ENCODE data around the gene EPB41L3.

The EPB41L3 gene

DNA sequence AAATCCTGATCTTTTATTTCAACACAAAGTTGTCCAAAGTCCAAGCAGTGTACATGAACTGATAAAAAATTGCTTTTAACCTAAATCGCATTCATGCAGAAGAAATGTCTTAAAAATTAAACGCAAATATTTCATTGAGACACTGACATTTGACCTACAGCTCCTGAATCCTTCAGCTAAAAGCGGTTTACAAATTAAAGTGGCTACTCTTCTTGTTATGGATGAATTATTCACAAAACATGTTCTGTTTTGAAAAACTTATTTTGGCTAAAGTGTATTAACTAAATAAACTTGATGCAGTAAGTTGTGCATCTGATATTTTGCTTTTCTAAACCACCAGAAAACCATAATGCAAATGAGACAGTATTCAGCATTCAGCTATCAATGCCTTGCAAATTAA, 2.2 kb downstream of the EPB41L3 start:
- TF ChIP-seq, protein P1, sequence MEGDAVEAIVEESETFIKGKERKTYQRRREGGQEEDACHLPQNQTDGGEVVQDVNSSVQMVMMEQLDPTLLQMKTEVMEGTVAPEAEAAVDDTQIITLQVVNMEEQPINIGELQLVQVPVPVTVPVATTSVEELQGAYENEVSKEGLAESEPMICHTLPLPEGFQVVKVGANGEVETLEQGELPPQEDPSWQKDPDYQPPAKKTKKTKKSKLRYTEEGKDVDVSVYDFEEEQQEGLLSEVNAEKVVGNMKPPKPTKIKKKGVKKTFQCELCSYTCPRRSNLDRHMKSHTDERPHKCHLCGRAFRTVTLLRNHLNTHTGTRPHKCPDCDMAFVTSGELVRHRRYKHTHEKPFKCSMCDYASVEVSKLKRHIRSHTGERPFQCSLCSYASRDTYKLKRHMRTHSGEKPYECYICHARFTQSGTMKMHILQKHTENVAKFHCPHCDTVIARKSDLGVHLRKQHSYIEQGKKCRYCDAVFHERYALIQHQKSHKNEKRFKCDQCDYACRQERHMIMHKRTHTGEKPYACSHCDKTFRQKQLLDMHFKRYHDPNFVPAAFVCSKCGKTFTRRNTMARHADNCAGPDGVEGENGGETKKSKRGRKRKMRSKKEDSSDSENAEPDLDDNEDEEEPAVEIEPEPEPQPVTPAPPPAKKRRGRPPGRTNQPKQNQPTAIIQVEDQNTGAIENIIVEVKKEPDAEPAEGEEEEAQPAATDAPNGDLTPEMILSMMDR (IDR thresholded peaks at IDR 0.05), result no peak
- intact Hi-C loops (cut with DNase I; ENCODE audit: low total_unique reads), result no loop called here
- no peaks in the 10 kb centered on the region for H3K36me3 ChIP-seq
- no peaks in the 10 kb centered on the region for H3K9me3 ChIP-seq
- no peak for DNase-seq
- H3K4me1 ChIP-seq, result peaks cover 0 to 11% (median 3%) of the 10 kb centered on the region in 4 donors
- peaks cover 0 to 15% of the 10 kb centered on the region in 2 donors for H3K27me3 ChIP-seq
- H3K4me3 ChIP-seq, result no peak overlapping the region
- H3K27ac ChIP-seq, result no peak overlapping the region

DNA sequence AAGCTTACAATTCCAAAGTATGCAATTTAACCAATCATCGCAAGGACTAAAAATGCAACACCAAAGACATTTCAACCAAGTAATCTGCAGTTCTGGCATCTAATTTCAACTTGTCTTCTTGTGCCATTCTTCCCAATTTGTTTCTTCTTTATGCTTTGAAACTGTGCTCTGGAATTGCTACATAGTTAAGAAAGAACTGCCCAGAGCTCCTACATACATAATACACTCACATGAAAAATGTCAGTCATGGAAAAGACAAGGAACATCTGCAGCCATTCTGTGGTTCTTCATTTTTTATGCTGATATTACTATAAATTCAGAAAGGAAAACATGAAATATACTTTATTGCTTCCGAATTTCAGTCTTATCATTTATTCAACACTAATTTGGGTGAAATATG, 4.4 kb downstream of the EPB41L3 start:
- H3K27me3 ChIP-seq, result peaks cover 0 to 15% of the 10 kb centered on the region in 2 donors
- peaks cover 0 to 11% (median 3%) of the 10 kb centered on the region in 4 donors for H3K4me1 ChIP-seq
- TF ChIP-seq, protein P1 (IDR thresholded peaks at IDR 0.05), result no peak
- H3K9me3 ChIP-seq, result no peaks in the 10 kb centered on the region
- H3K27ac ChIP-seq, result no peak overlapping the region
- intact Hi-C loops (cut with DNase I; ENCODE audit: low total_unique reads), result no loop called here
- H3K4me3 ChIP-seq, result no peak overlapping the region
- H3K36me3 ChIP-seq, result no peaks in the 10 kb centered on the region
- DNase-seq, result no peak

DNA sequence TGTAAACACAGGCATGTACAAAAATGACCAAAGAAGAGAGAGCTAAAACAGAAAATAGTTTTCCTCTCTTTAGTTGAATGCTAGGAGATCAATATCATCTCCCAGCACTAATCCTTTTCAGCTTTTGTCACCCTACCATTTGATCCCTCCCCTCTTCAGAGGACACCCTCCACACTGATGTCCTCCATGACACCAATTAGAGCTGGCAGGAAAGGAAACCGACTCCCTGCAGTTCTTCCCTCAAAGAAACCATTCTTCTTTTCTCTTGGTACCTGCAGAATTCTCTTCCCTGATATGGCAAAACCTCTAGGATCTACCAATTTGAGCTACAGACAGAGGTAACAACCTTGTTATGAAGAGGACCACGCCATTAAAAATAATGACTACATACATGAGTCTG, 5.3 kb downstream of the EPB41L3 start:
- Histone ChIP-seq H3K36me3 (no peaks in the 10 kb centered on the region), H3K27ac (no peak overlapping the region), H3K27me3 (peaks cover 0 to 9% of the 10 kb centered on the region in 2 donors), H3K9me3 (no peaks in the 10 kb centered on the region), H3K4me3 (no peak overlapping the region), H3K4me1 (peaks cover 0 to 4% (median 0%) of the 10 kb centered on the region in 4 donors)
- no peak for DNase-seq
- TF ChIP-seq, protein P1 (IDR thresholded peaks at IDR 0.05), result no peak
- intact Hi-C loops (cut with DNase I; ENCODE audit: low total_unique reads), result no loop called here

DNA sequence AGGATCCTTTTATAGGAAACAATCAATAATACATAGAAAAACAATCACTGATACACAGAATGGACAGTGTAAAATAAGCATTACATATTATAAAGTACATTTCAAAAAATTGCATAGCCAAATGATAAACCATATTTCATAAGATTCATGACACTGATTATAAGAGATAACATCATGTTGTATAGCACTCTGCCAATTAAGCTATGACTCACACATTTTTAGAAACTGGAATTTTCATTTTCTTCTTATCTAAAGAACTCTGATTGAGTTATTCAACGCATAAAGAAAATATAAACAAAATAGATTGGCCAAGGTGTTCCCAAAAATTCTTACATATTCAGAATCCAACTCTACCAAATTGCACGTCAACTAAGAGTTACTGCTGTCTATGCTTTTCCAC, 5.9 kb downstream of the EPB41L3 start:
- Histone ChIP-seq H3K9me3 (no peaks in the 10 kb centered on the region), H3K27ac (no peak overlapping the region), H3K4me3 (no peak overlapping the region), H3K27me3 (peaks cover 0 to 6% of the 10 kb centered on the region in 2 donors), H3K36me3 (no peaks in the 10 kb centered on the region), H3K4me1 (peaks cover 0 to 1% (median 0%) of the 10 kb centered on the region in 4 donors)
- TF ChIP-seq, protein P1 (IDR thresholded peaks at IDR 0.05), result no peak
- intact Hi-C loops (cut with DNase I; ENCODE audit: low total_unique reads), result no loop called here
- DNase-seq, result no peak

DNA sequence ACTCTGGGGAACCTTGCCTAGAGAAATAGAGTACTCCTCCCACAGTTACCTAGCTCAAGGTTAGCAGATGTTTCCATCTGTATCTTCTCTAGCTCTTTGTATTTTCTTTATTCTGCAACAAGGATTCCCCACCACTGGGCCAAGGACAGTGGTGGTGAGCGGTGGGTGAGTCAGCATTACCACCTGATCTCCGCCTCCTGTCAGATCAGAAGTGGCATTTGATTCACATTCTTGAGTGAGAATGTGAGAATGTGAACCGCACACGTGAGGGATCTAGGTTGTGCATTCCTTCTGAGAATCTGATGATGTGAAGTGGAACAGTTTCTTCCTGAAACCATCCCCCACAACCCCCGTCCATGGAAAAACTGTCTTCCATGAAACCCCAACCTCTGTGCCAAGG, 9.0 kb downstream of the EPB41L3 start:
- Histone ChIP-seq H3K4me3 (no peak overlapping the region), H3K27ac (no peak overlapping the region), H3K27me3 (no peaks in the 10 kb centered on the region), H3K36me3 (no peaks in the 10 kb centered on the region), H3K9me3 (no peaks in the 10 kb centered on the region), H3K4me1 (no peaks in the 10 kb centered on the region)
- intact Hi-C loops (cut with DNase I; ENCODE audit: low total_unique reads), result no loop called here
- TF ChIP-seq, protein P1 (IDR thresholded peaks at IDR 0.05), result no peak
- no peak for DNase-seq

DNA sequence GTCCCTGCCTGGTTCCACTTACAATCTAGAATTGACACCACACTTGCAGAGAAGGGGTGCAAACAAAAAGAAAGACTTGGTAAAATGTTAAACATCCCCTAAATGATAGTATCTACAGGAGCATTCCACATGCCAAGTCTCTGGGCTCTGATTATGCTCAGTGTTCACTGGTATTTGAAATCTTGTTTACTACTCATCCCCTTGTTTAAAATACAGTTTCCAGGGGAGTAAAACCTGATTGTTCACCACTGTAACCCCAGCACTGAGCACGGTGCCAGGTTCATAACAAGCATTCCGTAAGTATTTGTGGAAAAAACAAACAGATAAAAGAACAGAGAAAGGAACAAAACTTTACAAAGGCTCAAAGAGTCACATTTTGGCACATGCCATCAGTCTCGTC, 11.7 kb downstream of the EPB41L3 start:
- TF ChIP-seq, protein P1 (IDR thresholded peaks at IDR 0.05), result no peak
- no peaks in the 10 kb centered on the region for H3K36me3 ChIP-seq
- no peak overlapping the region for H3K27ac ChIP-seq
- no peaks in the 10 kb centered on the region for H3K9me3 ChIP-seq
- intact Hi-C loops (cut with DNase I; ENCODE audit: low total_unique reads), result no loop called here
- H3K27me3 ChIP-seq, result no peaks in the 10 kb centered on the region
- H3K4me1 ChIP-seq, result no peaks in the 10 kb centered on the region
- no peak overlapping the region for H3K4me3 ChIP-seq
- no peak for DNase-seq
